GF-D8 (cell line): ENCODE results near the gene TLK2.
A peak's percentile ranks its signal among the peaks of the same experiment; 100 is the strongest.
"Not testable (repeated sequence)": the region's sequence is repeated elsewhere in the genome, so short reads cannot be mapped to it uniquely, and the experiment has no call there.

ENCODE experiments used
- DNase-seq: peaks from one replicate; lab custom pipeline; 2025; lab: John Stamatoyannopoulos, UW

Gene TLK2

GRCh38 chr17:62482553-62482952 is 3.9 kb downstream of the TLK2 start:
- DNase-seq, result not testable (repeated sequence)

- DNase-seq, result not testable (repeated sequence)
Observed at GRCh38 chr17:62490990-62491389, 12.4 kb downstream of the TLK2 start.

GRCh38 chr17:62493049-62493655 is 14.5 kb downstream of the TLK2 start:
- not testable (repeated sequence) for DNase-seq

DNA sequence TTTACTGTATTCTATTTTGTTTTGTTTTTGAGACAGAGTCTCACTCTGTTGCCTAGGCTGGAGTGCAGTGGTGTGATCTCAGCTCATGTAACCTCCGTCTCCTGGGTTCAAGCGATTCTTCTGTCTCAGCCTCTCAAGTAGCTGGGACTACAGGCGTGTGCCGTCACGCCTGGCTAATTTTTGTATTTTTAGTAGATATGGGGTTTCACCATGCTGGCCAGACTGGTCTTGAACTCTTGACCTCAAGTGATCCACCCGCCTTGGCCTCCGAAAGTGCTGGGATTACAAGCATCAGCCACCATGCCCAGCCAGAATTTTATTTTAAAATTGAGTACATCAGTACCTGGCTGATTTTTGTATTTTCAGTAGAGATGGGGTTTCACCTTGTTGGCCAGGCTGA is 15.4 kb downstream of the TLK2 start:
- DNase-seq, result not testable (repeated sequence)

DNA sequence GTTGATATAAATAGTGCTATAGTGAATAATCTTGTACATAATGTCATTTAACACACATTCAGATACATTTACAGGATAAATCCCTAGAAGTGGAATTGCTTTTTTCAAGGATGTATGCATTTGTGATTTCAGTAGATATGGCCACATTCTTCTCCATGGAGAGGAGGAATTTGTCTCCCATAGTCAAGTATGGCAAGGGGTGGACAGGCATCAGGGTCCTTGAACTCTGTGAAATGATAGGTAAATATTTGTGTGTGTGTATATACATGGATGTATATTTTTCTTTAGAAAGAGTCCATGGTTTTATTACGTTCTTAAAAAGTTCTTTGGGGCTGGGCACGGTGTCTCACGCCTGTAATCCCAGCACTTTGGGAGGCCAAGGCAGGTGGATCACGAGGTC is 17.7 kb downstream of the TLK2 start:
- not testable (repeated sequence) for DNase-seq

- not testable (repeated sequence) for DNase-seq
Observed at GRCh38 chr17:62498796-62499195, 20.2 kb downstream of the TLK2 start.

GRCh38 chr17:62500463-62500862 is 21.8 kb downstream of the TLK2 start:
- not testable (repeated sequence) for DNase-seq

GRCh38 chr17:62504857-62505256 is 26.2 kb downstream of the TLK2 start:
- DNase-seq, result not testable (repeated sequence)

DNA sequence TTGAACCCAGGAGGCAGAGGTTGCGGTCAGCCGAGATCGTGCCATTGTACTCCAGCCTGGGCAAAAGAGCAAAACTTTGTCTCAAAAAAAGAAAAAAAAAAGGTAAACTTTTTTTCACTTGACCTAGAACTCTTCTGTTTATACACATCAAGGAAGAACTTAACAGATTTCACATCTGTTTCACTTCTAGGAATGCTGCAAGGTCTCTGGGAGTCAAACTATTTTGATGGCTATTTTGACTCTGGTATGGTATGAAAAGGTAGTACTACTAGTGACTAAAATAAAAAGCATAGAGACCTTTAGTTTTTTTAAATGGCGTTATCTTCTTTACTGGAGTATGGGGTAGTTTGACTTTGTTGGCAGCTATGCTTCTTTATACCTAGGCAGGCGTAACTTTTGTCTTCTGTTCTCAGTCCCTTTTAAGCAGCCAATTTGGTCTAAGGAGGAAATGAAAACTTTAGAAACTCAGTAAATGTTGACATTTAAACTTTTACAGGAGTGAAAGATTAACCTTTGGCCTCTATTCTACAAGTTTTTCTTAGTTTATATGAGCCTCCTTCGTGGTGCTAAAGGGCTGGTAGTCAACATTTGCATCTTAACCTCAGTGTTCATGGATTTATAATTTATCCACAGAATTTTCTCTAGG is 28.7 kb downstream of the TLK2 start:
- not testable (repeated sequence) for DNase-seq

DNA sequence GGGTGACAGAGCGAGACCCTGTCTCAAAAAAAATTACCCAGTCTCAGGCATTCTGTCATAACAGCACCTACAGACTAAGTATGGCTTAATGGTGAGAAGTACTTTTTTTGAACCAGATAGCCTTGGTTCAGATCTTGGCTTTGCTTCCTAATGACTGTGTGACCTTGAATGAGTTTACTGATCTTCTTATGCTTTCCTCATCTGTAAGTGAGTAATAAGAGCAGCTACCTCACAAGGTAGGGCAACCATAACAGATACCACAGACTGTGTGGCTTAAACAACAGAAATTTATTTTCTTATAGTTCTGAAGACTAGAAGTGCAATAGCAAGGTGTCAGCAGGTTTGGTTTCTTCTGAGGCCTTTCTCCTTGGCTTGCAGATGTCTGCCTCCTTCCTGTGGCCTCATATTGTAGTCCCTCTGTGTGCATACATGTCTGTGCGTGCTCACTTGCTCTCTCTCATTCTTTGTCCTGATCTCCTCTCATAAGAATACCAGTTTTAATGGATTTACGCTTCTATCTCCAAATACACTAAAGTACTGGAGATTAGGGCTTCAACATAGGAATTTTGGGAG is 31.7 kb downstream of the TLK2 start:
- DNase-seq, result not testable (repeated sequence)

- not testable (repeated sequence) for DNase-seq
Observed at GRCh38 chr17:62511014-62511413, 32.4 kb downstream of the TLK2 start.

GRCh38 chr17:62516376-62516775 is 37.8 kb downstream of the TLK2 start:
- not testable (repeated sequence) for DNase-seq

DNA sequence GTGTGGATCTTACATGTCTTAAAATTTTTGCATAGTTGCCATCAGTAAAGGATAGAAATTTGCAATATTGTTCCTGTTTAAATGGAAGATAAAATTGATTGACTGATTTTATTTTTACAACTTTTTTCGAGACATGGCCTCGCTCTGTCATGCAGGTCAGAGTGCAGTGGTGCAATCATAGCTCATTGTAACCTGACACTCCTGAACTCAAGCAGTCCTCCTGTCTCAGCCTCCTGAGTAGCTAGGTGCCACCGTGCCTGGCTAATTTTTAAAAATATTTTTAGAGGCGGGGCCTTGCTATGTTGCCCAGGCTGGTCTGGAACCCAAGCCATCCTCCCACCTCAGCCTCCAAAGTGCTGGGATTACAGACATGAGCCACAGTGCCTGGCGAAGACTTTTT is 42.7 kb downstream of the TLK2 start:
- DNase-seq, result not testable (repeated sequence)

DNA sequence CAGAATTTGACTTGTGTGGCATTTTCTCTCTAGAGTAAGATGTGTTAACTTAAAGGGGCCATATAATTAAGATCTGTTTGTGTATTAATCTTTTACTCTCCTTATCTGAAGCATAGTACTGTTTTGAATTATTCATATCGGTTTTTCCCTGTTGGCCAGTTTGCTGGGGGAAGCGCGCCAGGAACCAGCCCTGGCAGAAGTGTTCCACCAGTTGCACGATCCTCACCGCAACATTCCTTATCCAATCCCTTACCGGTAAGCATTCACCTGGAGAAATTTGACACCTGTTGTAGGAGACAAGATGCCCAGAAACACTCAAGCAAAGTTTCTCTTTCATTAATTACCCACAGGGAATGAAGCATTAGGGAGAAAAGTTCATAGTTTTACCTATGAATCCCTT is 45.5 kb downstream of the TLK2 start:
- not testable (repeated sequence) for DNase-seq

DNA sequence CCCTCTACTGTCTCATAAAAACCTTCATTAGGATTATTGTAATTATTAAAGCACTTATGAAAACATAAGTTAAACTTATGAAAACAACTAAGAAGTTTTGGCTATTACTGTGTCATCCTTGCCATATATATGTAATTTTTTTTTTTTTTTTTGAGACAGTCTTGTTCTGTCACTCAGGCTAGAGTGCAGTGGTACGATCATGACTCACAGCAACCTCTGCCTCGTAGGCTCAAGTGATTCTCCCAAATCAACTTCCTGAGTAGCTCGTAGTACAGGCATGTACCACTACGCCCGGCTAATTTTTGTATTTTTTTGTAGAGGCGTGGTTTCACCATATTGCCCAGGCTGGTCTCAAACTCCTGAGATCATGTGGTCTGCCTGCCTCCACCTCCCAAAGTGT is 46.7 kb downstream of the TLK2 start:
- DNase-seq, result not testable (repeated sequence)

- not testable (repeated sequence) for DNase-seq
Observed at GRCh38 chr17:62530936-62531335, 52.3 kb downstream of the TLK2 start.

GRCh38 chr17:62536557-62536956 is 57.9 kb downstream of the TLK2 start:
- DNase-seq, result not testable (repeated sequence)

DNA sequence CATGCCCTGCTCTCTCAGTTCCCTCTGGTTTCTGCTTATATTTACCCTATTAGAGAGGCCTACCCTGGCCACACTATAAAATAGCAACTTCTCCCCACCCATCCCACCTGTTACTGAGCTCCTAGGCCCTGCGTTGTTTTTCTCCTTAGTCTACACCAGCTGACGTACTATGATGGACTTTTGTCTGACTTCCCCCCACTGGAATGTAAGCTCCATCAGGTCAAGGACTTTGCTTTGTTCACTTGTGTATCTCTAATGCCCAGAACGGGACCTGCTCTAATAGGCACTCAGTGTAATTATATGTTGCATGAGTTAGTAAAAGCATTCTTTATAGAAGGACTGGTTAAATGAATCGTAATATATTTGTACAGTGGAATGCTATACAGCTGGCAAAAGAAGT is 62.4 kb downstream of the TLK2 start:
- not testable (repeated sequence) for DNase-seq

DNA sequence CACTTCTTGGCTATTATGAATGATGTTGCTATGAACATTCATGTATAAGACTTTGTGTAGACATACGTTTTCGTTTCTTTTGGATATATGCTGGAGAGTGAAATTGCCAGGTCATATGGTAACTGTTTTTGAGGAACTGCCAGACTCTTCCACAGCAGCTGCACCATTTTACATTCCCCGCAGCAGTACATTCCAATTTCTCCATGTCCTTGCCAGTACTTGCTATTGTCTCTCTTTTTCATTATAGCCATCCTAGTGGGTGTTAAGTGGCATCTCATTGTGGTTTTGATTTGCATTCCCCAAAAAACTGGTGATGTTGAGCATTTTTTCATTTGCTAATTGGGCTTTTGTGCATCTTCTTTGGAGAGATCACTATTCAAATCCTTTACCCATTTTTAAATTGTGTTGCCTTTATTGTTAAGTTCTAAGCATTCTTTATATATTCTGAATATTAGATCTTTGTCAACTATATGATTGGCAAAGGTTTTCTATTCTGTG is 64.7 kb downstream of the TLK2 start:
- not testable (repeated sequence) for DNase-seq

GRCh38 chr17:62546066-62546465 is 67.4 kb downstream of the TLK2 start:
- DNase-seq, result not testable (repeated sequence)

DNA sequence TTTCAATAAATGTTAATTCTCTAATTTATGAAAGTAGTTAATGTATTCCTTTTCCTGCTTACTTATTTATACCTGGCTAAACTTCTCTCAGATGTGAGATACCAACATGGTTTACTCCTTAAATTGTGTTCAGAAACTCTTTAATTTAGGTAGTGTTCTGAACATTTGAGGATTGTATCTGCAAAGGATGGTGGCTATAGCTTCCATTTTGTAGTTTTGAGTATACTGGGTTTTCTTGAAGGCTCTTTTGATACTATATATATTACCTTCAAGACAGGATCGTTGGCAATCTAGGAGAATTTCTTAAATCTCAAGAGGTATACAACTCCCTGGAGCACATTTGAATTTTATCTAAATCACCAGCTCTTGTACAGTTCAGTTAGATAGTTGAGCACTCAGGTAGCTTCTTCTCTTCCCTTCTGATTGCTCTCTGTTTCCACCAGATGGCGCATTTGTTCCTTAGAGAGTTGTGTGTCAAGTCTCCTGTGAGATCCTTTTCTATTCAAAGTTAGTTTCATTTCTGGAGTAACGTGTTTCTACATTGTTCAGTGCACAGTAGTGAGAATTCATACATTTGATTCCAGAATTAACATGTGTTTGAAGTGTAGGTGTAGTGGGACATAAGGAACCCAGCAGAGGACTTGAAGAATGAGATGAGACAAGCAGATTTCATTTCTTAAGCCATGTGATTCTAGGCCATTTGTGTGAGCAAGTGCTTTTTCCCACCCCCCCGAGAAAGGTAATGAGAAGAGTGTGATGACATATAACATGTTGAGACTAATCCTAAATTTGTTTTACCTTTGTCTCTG is 74.4 kb downstream of the TLK2 start:
- DNase-seq, result peak; percentile 5

- DNase-seq, result not testable (repeated sequence)
Observed at GRCh38 chr17:62557532-62557931, 78.9 kb downstream of the TLK2 start.
